ENCODE data around the gene CTNND1.
A peak's percentile ranks its signal among the peaks of the same experiment; 100 is the strongest.
"Not testable (repeated sequence)": the region's sequence is repeated elsewhere in the genome, so short reads cannot be mapped to it uniquely, and the experiment has no call there.

The CTNND1 gene

DNA sequence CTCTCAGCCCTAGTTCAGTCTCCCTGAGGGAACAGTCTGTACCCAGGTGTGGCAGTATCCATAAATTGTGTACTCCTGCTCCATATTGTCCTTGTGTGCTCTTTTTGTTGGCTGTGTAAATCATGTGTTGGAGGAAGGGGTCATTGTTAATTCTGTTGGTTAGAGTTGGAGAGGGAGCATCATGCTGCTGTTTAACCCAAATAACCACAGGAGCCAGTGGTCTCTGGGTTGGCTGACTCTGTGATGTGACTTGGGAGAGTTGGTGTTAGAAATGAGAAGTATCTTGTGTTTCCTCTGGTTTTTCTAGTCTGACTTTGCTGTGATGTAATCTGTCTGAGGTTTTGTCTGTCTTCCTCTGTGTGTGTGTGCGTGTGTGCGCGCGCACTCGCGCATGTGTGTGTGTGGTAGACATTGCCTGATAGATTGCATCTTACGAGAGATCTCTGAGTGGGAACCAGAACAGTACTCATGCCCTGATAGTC is 30.5 kb downstream of the CTNND1 start:
- no peak for DNase-seq

DNA sequence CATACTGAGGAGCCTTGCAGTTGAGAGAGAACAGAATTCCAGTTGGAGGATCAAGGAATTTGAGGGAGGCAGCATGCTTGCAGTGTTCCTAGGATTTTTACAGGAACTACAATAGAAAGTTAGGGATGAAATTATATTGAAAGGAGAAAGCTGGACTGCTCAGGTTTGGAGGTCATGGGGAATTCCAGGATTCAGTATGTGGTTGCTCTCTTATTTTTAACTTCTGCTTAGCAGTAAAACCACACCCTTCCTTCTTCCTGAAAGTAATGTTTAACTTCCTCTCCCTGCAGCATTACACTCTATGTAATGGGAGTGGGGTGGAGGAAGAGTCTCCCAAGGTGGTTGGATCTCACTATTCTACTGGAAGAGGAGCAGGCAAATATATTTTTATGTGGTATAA is 31.3 kb downstream of the CTNND1 start:
- no peak for DNase-seq

DNA sequence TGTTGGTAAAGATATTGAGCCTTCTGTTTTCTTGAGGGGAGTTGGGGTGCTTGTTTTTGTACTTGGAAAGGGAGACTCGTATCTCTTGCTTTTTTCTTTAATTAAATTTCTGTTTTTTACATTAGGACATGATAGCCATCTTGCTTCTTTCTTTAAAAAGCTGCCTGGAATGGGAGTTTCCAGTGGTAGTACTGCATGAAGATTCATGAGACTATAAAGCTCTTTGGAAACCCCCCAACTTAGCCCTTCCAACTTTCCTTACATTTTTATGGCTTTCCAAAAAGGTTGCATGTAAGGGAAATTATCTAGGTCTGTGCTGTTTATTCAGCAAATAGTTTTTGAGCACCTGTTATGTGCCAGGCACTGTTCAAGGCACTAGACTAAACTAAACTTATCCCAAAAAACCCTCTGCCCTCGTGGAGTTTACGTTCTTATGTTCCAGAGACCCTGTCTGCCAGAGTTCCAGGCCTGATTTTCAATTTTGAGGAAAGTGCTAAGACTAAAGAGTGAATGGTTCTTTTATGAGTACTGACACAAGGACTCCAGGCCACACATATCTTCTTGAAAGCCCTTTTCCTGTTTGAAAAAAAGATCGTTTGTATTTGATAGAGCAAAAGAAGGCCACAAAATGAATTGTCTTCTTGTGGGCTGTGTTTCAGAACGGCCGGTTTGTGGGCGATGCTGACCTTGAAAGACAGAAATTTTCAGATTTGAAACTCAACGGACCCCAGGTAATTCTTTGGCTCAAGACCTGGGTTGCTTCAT is 31.9 kb downstream of the CTNND1 start:
- no peak for DNase-seq

DNA sequence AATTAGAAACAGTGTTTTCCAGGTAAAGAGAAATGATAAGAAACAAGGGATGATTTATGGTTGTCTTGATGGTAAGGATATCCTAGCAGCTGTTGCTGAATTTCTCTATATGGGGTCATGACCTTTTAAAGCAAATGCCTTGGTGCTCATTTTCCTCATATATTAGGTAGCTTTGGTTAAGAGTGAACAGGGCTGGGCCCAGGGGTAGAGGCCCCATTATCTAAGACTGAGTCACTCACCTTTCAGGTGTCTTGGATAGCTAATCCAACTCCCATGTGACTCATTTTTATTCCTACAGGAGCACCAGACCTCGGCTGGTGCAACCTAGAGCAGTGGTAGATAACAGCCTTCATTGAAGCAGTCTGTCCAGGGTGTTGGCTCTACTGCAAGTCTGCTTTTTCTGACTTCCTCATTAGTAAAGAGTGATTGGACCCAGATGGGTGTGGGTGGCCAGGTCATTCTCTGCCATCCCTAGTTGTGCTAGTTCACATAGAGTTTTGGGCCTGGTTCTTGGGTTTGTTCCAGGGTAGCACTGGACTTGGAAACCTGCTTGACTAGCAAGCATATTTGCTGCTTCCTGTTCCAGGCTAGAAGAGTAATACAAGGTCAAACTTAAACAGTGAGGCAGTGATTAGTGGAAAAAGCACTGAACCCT is 37.4 kb downstream of the CTNND1 start:
- DNase-seq: no peak

DNA sequence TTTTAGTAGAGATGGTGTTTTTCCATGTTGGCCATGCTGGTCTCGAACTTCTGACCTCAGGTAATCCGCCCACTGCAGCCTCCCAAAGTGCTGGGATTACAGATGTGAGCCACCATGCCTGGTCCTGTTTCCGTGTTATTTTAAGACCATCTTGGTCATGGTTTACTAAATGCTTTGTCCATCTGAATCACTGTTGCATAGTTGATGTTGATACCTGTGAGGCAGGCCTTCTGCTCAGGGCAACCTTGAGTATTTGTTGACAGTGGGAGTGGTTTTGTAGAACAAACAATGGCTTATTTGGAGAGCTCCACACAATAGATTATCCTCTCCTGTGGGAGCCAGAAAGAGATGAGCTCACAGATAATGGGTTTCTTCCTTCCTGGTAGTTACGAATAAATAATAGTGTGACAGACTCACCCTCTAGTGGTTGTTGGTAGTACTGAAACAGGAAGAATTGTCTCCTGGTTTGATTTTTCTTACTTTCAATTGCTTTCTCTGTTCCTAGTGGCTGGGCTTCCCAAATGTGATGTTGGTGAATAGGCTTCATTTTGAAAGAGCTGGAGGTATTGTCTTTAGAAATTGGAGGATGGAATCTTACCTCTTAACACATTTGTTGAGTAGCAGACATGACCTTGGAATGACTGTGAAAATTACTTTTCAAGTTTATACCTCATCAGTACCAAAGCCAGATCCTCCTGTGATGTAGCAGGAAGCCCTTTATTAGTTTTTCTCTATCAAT is 39.0 kb downstream of the CTNND1 start:
- DNase-seq: peak; percentile 90

DNA sequence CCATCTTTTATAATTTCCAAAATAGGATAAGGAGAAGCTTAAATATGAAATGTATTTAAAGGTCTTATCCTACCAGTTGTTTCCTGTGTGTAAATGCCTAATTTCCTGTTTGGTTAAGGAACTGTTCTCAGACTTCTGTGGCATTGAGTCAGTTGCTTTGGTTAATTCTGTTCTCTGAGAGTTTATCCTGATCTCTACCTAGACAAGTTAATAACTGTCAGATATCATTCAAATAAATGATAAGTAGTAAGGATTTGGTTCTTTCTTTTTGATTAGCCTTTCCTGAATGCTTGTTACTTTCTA is 39.5 kb downstream of the CTNND1 start:
- DNase-seq: no peak

DNA sequence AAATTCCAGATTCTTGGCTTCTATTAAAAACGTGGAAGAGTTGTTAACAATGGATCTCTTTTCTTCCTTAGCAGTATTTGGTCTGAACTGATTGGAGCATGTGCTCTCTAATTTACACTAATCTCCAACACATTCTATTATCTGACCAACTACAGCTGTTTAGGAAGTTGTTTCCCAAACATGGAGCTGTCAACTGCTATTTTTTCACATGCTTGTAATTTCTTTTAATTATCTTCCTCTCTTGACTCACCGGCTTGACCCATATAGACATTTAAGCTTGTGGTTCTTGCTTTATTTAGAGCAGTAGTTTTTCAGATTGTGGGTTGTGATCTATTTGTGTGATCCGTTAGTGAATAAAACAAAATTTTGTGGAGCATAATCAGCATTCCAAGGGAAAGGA is 40.8 kb downstream of the CTNND1 start:
- no peak for DNase-seq

DNA sequence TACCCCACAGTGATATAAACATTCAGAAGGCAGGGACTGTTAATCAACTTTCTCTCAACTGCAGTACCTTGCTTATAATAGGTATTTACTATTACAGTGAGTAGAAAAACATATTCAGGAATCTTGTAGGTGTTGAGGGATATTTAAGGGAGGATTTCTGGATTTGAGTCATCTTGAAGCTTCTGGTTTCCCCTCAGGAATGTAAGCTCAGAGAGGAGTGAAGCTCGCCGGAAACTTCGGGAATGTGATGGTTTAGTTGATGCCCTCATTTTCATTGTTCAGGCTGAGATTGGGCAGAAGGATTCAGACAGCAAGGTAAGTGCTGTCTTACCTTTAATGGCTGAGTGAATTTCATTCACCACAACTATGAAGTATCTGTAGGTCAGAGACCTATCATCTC is 42.9 kb downstream of the CTNND1 start:
- DNase-seq: no peak

DNA sequence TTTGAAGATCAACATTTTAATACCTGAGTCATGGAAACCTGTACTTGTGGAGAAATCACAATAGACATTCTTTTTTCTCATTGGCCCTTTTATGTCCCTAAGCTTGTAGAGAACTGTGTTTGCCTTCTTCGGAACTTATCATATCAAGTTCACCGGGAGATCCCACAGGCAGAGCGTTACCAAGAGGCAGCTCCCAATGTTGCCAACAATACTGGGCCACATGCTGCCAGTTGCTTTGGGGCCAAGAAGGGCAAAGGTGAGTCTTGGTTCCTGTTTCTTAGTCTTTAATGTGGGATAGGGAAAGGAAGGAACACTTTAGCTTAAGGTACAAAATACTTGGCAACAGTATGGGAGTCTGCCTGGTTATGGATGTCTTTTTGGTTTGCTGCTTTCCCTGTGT is 44.2 kb downstream of the CTNND1 start:
- no peak for DNase-seq

DNA sequence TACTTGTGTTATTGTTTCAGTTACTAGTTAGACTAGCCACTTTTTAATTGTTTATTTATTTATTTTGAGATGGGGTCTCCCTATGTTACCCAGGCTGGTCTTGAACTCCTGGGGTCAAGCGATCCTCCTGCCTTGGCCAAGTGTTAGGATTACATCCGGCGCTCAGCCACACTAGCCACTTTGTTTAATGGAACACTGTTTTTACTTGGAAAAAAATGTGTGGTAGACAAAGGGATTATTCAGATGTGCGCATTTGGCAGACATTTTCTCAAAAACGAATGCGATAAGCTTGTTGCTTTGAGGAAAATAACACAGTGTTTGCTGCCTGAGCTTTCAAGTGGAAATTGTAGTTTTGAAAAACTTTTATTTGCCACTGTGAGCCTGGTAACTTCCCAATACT is 51.0 kb downstream of the CTNND1 start:
- no peak for DNase-seq

DNA sequence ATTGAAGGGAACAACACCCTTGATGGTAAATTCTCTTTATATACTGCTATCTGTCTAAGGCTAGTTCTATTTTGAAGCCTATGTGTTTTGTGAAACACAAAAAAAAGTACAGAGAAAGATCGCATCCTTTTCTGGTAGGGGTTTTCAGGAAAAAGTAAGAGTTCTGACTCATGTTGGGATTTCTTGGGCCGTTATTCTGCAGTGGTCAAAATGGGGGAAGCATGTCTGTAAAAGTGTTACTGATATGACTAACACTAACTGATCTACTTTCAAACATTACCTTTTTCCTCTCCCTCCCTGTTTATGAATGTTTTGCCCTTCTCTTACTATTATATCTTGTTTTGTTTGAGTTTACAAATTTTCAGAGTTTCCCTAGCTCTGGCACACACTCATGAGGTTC is 53.9 kb downstream of the CTNND1 start:
- no peak for DNase-seq

DNA sequence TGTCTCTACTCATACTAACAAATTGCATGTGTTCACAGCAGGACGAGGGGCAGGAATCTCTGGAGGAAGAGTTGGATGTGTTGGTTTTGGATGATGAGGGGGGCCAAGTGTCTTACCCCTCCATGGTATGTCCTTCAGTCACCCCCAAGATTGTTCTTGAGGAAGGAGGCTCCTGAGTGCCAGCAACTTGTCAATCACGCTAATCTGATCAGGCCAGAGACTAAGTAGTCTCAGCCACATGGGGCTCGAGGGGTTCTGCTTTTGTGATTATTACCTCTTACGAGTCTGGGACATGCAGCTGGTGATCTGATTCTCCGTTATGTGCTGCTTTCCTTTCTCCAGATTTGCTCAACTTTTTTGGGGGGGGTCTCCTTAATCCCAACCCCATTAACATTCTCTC is 54.3 kb downstream of the CTNND1 start:
- no peak for DNase-seq

DNA sequence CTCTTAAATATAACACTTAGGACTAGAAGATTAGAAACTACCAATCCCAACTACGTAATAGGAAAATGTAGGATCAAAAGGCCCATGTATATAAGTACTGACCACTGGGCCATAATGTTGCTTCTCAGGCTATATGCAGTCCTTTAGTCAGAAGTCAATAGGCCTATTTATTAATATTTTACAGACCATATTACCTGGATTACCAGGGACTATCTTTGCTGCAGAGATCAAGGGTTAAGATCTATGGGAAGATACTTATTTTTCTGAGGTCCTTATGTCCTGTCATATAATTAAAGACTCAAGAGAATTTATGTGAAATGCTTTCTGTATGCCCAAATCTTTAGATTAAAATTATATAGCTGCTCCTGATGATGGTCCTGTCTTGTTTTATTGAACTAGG is 57.2 kb downstream of the CTNND1 start:
- DNase-seq: no peak

DNA sequence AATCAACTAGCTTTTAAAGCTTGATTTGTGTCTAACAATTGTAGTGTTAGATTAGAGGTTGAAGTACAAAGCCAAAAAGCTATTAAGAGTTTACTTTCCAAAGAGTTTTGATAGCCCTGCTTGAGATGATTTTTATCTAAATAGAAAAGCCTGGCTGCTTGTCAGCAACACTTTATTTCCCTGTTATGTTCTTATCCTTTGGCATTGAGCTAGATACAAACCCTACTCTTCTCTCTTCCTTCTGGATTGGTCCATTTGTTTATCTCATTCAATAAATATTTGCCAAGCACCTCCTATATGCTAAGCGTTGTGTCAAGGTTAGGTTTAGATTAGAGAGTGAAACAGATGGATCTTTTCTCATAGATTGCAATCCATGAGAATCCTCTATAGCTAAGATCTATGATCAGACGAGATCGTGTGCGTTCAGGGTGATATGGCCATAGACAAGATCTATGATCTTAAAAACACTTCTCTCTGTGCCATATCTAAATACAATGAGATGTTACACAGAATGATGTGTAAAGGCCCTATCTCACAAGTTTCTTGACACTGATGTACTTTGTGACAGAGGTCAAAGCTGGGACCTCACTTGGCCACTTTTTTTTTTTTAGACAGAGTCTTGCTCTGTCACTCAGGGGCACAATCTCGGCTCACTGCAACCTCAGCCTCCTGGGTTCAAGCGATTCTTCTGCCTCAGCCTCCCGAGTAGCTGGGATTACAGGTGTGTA is 57.8 kb downstream of the CTNND1 start:
- DNase-seq: no peak

DNA sequence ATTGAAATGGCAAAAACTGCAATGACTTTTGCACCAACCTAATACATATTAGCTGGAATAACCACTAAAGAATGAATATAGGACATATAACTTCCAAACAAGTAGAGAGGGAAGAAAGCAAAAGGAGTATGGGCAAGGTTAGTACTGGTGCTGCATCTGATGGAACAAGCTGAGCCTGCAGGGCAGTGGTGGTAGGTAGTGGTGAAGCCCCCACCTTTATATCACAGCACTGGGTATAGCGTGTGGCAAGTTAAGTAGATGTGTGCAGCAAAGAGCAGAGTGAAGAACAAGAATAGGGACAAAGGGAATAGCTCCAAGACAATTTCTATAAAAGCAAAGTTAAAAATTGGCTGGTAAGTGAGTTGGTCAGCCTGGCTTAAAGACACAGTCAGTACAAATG is 62.3 kb downstream of the CTNND1 start:
- DNase-seq: no peak

DNA sequence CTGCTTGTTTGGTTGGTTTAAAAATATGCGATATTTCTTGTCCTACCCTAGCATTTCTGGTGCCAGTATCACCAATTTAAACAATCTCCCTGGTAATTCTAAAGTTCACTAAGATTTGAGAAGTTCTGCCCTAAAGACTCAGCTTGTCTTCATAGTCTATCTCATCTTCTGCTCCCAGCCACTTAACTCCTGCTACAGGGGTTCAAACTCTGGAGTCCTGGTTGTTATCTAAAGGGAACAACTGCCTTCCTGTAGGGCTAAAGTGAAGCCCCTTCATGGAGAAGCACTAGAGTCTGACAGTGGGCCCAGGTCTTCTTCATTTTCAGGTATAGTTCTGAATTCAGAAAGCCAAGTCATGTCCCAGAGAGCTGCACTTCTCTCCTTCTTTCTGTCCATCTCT is 73.2 kb downstream of the CTNND1 start:
- DNase-seq: no peak

DNA sequence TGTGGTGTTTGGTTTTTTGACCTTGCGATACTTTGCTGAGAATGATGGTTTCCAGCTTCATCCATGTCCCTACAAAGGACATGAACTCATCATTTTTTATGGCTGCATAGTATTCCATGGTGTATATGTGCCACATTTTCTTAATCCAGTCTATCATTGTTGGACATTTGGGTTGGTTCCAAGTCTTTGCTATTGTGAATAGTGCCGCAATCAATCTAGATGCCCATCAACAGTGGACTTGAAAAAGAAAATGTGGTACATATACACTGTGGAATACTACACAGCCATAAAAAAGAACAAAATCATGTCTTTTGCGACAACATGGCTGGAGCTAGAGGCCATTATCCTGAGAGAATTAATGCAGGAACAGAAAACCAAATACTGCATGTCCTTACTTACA is 77.0 kb downstream of the CTNND1 start:
- DNase-seq: not testable (repeated sequence)

DNA sequence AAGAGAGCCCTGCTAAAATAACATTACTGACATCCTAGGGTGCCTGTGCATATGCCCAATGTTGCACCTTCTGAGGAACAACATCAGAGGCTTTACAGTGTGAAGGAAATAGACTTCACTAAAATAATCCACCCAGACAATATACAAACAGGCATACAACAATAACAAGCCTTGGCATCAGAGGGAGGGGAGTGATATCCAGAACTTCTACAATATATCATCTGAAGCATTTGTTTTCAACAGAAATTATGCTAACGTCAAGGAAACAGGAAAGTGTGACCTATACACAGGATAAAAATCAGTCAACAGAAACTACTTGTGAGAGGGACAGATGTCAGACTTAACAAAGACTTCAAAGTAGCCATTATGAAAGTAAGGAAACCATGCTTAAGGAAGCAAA is 81.3 kb downstream of the CTNND1 start:
- no peak for DNase-seq

DNA sequence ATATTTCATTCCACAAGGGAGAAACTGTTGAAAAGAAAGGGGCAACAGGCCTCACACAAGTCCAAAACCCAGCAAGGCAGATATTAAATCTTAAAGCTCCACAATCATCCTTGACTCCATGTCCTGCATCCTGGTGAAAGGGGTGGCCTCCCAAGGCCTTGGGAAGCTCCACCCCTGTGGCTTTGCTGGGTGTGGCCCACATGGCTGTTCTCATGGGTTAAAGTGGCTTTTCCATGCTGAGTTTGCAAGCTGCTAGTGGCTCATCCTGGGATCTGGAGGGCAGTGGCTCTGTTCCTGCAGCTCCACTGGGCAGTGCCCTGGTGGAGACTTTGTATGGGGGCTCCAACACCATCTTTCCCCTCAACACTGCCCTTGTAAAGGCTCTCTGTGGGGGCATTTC is 106.4 kb downstream of the CTNND1 start:
- no peak for DNase-seq

DNA sequence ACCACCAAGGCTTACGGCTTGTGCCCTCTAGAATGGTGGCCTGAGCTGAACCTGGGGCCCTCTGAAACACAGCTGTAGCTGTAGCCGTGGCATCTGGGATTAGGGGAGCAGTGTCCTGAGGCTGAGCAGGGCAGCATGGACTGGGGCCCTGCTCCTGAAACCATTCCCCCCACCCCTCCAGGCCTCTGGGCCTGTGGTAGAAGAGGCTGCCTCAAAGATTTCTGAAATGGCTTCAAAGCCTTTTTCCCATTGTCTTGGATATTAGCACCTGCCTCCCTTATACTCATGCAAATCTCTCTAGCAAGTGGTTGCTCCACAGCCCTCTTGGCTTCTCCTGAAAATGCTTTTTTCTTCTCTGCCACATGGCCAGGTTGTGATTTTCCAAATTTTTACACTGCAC is 106.9 kb downstream of the CTNND1 start:
- no peak for DNase-seq
